ENCODE data around the gene PPP1CA.

PPP1CA gene

DNA sequence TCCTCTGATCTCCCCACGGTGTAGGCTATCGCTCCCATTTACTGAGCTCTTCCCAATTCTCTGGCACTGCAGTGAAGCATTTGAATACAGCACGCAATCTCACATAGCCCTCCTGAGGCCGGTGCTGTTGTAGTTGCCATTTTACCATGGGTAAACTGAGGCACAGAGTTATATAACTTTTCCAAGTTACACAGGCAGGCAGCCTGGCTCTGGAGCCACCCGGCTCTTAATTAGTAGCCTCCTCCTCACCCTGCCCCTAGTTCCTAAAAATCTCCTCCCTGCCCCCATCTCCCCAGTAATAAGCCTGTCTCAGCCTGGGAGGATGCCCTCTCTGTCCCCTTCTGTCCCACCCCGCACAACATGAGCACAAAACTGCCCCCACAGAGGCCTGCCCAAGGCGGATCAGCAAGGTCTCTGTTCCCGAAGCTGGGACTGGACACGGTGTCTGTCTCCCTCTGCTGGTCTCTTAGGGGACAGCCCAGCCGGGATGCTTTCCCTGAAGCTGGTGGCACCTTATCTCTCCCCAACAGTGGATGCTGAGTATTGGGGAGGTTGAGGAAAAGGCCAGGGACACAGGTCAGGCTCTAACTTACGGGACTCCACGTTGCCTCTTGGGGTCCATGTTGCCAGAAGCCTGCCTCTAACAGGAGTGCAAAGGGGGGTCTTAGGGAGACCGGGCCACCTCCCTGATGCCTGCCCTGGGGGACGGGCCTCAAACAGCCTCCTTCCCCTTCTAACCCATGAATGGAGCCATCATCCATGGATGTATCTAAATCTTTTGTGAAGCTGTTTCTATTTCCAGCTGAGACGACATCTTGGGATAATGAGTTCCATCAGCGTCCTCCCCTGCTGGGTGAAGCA lies 19.2 kb downstream of the PPP1CA start:
- peak; percentile 88 for DNase-seq (ENCODE audit: low spot score)

DNA sequence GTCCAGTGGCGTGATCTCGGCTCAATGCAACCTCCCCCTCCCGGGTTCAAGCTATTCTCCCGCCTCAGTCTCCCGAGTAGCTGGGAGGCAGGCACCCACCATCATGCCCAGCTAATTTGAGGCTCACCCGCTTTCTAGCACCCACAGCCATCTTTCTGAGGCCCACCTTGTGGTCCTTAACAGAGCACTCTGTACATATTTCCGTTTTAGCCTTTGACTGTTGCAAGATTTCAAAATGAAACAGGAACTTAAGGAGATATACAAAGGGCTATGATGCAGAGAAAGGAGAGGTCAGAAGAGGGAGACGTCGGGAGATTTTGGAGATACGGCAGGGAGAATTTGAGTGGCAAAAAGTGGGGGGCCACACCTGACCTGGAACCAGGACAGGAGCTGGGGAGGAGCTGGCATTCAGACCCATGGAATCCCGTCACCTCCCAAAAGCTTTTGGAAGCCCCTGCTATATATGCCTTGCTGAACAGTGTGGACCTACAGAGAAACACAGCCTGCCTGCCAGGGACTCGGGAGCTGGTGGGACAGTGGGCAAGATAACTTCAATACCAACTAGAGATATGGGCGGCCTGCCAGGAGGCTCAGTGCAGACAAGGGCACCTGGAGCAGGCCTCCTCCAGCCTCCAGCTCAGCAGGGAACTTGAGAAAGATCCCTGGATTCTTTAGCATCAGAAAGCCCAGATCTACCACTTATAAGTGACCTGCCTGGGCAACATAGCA lies 20.2 kb downstream of the PPP1CA start:
- peak; percentile 80 for DNase-seq (ENCODE audit: low spot score)

DNA sequence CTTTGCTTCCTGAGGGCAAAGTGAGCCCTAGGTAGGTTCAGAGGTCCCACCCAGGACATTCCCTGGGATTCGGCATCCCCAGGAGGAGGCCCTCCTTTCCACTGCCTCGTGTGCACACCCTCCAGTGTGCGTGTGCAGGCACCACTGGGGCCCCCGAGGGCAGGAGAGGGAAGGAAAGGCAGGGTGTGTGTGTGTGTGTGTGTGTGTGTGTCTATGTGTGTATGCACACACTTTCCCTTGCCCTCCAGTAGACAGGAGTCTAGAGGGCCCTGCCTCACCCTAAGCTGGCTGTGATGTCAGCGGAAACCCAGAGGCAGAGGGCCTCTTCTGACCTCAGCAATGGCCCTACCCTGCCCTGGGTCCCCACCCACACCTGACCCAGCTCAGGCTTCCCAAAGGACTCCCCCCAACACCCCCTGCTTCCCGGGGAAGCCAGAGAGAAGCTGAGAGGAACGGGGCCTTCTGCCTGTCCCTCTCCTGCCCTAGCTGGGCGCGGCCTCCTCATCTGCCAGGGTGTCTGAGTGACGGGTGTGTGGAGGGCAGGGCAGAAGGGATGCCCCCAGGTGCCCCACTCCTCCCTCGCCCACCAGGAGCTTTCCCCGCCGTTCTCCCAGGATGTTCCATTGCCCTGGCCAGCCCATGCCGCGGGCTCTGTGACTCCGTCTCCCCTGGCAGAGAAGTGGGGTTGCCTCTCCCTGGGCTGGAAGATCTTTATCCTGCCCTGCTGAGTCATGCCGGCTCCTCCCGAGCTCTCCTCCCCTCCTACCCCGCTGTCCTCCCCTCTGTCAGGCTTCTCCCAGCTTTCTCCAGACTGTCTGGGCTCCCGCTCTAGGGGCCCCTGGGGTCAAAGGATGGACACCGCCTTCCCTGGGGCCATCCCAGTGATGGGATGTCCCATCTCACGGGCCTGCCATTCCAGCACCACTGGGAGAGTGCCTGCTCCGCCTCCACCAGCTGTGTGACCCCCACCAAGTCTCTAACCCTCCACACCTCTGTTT lies 22.3 kb downstream of the PPP1CA start:
- DNase-seq (ENCODE audit: low spot score): no peak

DNA sequence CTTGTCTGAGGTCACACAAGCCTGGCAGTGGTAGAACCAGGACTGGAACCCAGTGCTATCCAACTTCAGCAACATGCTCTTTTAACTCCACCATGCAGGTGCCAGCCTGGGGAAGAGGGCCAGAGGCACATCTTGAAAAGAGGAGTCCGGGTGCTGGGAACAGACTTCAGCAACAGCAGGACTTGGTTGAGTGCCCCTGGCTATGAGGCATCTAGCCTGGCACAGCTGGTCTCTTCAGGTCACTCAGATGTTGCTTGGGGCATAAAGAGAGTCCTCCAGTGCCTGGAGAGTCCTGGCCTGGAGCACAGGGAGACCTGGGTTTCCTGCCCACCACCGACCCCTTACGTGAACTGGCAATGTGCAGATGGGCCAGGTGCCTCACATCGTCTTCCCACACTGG lies 23.1 kb downstream of the PPP1CA start:
- no peak for DNase-seq (ENCODE audit: low spot score)

DNA sequence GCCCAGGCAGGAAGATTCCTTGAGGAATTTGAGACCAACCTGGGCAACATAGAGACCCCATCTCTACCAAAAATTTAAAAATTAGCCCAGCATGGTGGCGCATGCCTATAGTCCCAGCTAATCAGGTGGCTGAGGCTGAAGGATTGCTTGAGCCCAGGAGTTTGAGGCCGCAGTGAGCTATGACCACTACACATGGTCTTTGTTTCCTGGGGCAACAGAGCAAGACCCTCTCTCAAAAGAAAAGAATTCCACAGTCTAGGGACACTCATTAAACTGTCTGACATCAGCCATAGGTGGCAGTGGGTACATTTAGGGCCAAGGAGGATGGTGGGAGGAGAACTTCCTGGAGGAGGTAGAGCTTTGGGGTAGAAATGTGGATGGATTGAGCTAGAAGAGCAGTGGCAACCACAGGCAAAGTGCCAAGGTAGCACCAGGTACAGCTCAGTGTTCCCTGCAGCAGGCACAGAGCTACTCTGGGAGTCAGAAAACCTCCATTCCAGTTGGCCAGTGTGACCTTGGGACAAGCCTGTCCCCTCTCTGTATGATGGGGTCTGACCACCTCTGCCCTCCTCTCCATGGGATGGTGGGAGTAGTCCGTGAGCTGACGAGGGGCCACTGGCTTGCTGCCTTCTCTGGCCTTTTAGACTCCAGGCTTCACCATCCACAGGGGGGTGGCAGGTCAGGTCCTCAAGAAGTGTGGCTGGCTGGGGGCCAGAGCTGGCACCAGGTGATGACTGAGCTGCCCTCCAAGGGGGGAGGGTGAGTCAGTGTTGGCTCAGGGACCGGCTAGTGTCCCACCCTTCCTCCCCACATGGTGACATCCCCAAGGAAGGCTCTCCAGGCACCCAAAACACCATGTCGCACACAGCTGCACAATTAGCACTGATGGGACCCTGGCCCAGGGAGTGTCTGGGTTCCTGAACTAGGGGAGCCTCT lies 24.5 kb downstream of the PPP1CA start:
- DNase-seq (ENCODE audit: low spot score): no peak

DNA sequence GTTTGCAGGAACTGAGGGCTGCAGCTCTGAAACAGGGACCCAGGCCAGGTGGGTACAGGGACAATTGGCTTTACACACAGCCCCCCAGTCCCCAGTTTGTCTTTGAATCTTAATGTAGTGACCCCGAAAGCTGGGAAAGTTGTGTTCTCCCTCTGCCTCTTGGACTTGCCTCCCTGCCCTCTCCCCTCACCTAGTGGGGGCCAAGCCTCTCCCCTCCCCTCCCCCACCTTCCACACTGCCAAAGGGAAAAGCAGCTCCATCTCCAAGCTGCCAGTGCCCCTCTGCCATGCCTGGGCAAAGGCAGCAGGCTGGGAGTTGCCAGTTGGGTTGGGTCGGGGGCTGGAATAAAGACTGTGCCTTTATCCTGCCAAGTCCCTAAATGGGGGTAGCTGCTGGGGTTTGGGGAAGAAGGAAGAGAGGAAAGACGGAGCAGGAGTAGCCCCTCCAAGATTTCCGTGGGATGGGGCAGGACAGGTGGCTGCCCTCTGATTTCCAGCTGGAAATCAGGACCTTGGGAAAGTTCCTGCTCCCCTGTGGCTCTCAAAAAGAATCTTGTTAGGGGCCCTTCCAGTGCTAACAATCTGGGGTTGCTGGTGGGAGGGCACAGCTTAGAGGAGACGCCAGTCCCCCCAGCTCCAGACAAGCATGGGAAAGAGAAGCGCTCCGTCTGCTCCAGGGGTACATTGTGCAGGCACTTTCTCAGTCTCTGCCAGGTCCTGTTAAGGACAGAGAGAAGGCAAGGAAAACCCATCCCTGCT lies 25.4 kb downstream of the PPP1CA start:
- DNase-seq (ENCODE audit: low spot score): no peak

DNA sequence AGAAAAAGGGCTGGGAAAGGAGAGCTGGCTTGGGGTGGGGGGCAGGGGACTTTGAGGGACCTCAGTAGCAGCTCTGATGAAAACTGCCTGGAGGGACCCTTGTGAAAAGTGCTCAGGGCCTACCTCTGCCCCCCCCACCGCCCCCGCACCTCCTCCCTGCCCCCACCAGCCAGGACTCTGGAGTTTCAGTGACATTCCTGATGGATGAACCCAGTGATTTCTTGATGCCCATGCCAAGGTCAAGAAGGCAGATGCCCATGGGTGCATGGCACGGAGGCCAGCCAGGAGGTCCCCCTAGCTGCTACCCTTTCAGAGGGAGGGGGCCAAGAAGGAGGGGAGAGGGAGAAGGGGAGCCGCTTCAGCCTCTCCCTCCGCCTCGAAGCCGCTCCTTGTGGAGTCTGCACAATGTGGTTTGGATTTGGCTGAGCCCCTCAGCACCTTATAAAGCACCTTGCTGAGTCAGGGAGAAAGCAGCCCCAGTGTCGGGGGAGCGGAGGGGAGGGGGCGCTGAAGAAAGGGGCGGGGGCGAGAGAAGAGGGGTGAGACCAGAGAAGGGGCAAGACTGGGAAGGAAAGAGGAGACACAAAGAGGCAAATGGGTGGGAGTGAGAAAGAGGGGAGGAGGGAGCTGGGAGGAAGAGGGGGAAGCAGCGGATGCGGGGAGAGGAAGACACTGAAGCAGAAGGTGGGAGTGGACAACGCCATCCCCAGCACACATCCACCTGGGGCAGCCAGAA lies 26.2 kb downstream of the PPP1CA start:
- DNase-seq (ENCODE audit: low spot score): no peak

DNA sequence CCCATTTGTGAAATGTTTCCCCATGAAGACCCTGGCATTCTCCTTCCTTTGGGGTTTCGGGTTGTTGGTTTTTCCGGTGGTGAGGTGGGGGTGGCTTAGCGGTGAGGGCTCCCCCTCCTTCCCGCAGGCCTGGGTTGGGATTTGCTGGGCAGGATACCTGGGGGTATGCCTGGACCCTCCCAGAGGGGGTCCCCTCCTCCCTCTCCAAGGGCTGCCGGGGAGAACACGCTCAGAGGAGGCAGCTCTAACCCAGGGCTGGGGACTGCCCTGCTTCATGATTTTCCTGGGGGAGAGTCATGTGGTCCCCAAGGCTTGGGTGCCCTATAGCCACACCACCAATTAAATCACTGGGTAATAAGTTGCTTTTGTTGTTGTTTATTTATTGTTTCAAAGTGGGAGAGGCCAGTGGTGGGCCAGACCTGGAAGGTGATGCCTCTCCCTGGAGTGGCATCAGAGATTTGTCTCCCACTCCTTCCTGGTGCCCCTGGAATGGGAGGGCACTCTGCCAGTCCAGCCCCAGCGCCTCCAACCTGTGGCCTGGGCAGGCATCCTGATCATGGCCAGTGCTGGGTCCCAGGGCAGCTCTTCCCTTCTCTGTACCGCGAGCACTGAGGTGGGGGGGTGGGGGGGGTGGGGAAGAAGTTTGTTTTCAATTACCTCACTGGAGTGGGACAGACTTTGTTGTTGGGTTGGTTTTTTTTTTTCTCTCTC lies 26.9 kb downstream of the PPP1CA start:
- no peak for DNase-seq (ENCODE audit: low spot score)

DNA sequence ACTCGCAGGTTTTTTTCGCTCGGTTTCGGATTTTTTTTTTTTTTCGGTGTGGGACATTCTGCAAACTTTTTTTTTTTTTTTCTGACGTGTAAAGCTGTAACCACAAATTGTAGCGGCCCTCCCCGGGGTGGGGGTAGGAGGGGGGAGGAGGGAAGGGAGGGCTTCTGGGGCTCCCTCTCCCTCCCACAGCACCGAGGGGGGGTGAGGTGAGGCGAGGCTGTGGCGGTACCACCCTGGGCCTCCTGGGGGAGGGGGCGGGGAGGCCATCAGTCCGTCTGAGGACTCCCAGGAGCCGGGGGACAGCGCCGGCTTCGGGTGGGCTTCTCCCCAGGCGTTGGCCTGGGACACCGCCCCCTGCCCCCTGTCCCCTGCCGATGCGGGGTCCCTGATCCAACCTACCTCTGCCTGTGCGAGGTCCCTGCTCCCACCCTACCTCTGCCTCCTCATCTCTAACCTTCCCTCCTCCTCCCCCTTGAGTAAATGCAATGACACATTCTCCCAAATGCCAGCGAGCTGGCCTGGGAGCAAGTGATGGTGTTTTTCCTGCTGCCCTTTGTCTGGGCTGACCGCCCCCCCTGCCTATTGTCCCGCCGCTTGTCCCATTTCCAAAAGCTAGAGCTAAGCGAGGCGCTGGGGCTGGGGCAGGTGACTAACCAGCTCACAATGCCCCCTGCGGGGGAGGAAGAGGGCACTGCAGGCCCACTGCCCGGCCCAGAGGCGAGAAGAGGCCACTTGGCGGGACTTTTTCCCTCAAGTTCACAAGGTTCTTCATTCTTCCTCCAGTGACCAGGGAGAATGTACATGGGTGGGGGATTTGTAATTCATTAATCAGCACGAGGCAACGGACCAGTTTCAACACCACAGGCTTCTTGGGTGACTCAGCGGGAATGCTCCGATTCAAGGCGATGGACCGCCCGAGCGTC lies 27.7 kb downstream of the PPP1CA start:
- DNase-seq (ENCODE audit: low spot score): peak; percentile 75

DNA sequence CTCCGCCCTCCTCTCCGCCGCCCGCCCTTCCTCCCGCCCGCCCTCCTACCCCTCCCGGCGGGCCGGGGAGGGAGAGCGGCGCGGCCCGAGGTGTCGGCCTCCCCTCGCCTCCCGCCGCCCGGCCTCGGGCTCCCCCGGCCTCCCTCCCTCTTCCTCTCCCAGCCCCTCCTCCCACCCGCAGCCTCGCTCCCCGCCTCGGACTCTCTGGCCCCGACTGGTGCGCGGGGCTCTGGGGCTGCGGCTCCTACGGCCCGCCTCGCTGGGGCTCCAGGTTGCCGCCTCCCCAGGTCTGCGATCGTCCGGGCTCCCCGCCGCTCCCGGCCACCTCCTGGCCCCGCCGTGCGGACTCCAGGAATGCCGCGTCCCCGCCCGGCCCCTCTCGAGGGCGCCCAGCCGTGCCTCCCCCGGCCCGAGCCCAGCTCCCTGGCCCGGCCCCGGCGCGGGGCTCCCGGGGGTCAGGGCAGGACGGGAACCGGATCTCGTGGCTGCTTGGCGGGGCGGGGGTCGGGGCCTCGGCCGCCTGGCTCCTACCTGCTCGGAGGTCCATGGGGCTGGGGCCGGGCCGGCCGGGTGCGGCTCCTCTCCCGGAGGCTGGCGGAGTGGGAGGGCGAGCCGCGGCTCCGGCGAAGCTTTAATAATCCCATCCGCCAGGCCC lies 28.5 kb downstream of the PPP1CA start, which contains the start of gene CLCF1:
Gene CLCF1 (minus strand): TSS at position 606 of the 655 bp plus-strand sequence. CDS start 59 bp downstream, at position 547.
- peak; percentile 57 for DNase-seq (ENCODE audit: low spot score)

DNA sequence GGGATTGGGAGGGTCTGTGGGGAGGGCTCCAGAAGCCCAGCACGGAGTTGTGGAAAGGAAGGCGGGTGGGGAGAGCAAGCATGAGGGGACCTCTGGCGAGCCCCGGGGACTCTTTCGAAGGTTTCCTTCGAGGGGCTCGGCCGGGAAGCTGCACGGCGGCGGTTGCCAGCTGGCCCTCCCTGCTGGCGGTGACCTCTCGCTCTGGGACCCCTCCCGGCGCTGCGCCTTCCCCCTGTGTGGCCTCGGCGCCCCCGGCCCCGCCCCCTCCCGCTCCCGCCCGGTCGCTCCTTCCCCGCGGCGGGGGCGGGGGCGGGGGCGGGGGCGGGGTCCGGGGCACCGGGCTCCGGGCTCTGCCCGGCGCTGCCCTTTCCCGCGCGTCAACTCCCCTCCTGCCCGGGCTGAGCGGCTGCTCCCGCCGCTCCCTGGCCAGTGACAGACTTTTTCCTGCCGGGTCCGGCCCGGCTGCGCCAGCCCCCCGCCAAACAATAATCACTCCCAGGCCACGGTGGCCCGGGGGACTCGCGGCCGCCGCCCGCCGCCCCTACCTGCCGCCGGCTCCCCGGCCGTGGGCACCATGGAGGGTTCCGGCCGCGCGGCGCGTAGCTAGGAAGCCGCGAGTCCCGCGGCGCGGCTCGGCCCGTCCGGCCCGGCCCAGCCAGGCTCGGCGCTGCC lies 29.2 kb downstream of the PPP1CA start:
- DNase-seq (ENCODE audit: low spot score): no peak

DNA sequence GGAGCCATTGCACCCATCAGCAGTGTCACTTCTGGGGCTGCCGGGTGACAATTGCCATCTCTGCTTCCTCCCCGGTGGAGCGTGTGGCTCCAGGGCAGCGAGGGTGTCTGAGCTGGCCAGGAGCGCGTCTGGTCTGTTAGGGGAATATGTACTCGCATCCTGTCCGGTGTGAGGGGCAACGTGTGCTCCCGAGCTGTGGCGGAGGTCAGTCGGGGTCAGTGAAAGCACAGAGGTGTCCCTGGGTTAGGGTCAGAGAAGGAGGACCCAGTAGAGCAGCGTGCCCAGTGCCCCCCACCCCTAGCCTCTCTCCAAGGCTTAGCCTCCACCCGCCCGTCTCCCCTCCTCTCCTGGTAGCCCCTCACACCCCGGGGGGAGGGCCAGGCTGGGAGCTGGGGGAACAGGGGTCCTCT lies 29.7 kb downstream of the PPP1CA start:
- DNase-seq (ENCODE audit: low spot score): no peak

DNA sequence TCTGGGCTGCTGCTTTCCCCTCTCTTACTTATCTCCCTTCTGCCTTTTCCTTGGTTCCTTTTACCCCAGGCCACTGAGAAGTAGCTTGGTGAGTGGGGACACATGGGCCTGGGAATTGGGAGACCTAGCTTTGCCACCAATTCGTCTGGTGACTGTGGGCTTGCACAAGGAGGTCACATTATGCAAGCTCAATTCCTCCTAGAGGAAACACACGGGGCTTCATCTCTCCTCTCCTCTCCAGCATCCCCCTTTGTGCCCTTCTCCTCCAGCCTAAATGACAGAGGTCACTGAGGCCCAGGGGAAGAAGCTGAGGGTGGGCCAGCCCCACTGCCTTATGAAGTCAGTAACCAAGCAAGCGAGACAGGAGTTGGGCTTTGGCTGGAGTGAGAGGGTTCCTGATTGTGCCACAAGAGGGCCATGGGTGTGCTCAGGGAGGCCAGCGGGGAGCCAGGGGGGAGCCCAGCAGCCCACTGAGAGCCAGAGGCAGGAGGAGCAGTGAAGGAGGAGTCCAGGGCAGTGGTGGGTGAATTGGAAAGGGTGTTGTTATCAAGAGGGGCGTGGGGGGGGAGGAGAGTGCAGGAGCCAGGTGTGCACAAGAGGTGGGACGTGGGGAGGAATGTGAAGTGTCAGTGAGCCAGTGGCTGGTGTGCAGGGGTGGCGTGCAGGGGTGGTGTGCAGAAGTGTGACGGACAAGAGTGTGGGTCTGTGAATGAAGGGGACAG lies 30.3 kb downstream of the PPP1CA start:
- peak; percentile 74 for DNase-seq (ENCODE audit: low spot score)

DNA sequence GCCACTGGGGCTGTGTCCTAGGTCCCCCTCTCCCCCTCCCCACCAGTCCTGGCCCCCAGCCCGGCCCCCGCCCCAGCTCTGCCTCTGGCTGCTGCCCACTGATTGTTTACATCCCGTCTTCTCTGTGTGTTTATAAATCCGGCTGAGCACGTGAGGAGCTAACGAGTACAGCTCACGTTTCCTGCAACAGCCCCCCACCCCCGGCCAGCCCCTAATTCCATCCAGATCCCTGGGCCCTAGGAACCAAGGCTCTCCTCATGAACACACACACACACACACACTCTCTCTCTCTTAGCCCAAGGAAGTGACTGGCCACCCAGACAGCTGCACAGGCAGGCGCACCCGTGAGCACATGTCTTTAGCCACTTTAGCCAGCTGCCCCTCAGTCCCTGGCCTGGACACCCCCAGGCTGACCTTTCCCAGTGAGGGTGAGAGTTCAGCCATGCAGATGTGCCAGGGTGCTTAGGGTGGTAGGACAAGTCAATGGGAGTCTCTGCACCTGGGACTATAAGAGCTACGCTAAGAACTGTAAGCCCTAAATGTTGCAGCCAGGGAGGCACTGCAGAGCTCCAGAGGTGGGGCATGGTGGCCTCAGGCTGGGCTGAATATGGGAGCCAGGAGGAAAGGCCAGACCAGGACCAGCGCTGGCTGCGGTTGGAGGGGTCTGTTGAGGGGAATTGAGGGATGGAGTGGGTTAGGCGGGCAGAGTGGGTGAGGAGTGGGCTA lies 31.1 kb downstream of the PPP1CA start:
- no peak for DNase-seq (ENCODE audit: low spot score)

DNA sequence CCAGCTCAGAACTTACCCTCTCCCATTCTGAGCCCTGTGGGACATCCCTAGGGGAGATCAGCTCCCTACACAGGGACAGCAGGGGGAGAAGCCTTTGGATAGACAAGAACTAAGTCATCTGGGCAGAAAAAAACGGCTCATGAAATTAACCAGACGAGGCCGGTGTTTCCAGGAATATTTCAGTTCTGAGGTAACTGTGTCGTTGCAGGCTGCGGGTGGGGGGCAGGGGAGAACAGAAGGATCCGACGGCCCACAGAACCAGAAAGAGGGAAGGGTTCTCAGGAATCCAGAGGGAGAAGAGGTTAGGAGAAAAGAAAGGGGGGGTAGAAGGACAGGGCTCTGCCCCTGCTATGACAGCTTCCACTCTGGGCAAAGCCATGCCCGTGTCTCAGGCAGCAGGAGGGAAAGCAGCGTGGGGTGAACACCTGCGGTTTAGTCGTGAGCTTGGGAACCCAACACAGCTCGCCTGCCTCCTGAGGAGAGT lies 31.8 kb downstream of the PPP1CA start:
- DNase-seq (ENCODE audit: low spot score): no peak
